ENCODE data around the gene SEC14L3. TPM values are rescaled to one million over a fixed set of nuclear protein-coding genes. Genes with fewer than 3 reads are reported as not detected.

Gene SEC14L3
- total RNA-seq, 1 donor from 2014 or later = not detected

DNA sequence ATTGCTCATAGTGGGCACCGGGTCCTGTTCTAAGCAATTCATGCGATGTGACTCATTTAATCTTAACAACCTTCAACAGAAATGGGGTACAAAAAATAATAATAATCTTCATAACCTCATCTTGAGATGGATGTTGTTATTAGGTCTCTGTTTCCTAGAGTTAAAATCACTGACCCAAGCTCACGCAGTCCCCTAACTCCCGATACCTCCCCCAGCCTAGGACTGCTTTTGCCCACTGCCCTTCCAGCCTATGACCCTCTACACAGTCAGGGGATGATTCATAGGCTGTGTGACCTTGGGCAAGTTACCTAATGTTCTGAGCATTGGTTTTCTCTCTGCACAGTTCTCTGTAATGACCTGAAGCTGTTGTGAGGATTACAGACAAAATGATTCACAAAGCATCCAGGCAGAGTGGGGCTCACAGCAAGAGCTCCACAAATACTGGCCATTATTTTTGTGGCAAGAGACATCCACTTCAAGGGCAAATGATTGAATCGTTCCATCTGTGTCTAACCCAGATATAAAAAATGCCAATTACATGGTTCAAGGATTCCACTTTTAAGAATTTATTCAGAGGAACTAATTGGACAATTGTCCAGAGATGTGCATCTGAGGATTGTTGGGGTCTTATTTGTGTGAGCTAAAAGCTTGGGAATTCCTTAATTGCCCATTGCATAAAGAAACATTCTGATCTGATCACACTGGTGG is 26.2 kb downstream of the SEC14L3 start:
- TF ChIP-seq, protein P1, sequence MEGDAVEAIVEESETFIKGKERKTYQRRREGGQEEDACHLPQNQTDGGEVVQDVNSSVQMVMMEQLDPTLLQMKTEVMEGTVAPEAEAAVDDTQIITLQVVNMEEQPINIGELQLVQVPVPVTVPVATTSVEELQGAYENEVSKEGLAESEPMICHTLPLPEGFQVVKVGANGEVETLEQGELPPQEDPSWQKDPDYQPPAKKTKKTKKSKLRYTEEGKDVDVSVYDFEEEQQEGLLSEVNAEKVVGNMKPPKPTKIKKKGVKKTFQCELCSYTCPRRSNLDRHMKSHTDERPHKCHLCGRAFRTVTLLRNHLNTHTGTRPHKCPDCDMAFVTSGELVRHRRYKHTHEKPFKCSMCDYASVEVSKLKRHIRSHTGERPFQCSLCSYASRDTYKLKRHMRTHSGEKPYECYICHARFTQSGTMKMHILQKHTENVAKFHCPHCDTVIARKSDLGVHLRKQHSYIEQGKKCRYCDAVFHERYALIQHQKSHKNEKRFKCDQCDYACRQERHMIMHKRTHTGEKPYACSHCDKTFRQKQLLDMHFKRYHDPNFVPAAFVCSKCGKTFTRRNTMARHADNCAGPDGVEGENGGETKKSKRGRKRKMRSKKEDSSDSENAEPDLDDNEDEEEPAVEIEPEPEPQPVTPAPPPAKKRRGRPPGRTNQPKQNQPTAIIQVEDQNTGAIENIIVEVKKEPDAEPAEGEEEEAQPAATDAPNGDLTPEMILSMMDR (conservative IDR thresholded peaks at IDR 0.05; ENCODE audit: low read depth, low read length) = no peak
- no peak overlapping the region for H3K4me3 ChIP-seq (ENCODE audit: low read depth, low read length)
- DNase-seq (ENCODE audit: low read depth) = no peak

DNA sequence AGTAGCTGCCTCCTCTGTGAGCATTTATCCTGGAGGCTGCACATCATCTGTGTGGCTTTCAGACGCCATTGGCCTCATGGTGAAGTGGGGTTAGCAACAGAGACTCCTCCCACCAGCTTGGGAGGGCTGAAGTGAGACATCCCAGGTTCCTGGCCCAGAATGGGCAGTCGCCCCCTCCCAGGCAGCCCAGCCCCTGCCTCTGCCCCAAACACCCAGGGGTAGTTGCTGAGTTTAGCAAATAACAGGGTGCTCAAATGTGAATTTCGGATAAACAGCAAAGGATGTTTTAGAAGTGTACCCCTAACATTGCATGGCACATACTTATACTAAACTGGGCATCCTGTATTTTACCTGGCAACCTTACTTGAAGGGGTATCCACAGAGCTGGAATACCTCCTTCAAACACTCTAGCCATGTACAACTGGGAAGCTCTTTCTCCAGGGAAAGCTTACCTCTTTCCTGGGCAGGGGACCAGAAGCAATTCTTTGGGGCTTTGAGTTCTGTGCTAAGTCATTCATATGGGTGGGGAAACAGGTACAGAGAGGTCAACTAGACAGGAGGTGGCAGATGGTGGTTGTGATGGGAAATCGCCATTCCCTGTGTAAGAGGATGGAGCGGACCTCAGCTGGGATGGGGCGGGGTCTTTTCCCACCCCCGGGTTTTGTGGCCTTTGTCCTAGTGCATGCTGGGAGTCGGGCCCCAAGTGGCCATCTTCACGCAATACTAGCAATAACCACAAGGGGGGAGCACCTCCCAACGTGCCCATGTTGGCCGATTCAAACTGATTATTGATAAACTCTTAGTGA is 27.0 kb downstream of the SEC14L3 start:
- no peak for DNase-seq (ENCODE audit: low read depth)
- TF ChIP-seq, protein P1 (conservative IDR thresholded peaks at IDR 0.05; ENCODE audit: low read depth, low read length) = peak; percentile 85
- H3K4me3 ChIP-seq (ENCODE audit: low read depth, low read length) = no peak overlapping the region

DNA sequence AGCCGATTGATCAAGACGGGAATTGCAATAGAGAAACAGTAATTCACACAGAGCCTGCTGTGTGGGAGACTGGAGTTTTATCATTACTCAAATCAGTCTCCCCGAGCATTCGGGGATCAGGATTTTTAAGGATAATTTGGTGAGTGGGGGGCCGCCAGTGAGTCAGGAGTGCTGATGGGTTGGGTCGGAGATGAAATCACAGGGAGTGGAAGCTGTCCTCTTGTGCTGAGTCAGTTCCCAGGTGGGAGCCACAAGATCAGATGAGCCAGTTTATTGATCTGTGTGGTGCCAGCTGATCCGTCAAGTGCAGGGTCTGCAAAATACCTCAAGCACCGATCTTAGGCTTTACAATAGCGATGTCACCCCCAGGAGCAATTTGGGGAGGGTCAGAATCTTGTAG is 30.7 kb downstream of the SEC14L3 start:
- H3K4me3 ChIP-seq (ENCODE audit: low read depth, low read length) = no peak overlapping the region
- TF ChIP-seq, protein P1 (conservative IDR thresholded peaks at IDR 0.05; ENCODE audit: low read depth, low read length) = no peak

DNA sequence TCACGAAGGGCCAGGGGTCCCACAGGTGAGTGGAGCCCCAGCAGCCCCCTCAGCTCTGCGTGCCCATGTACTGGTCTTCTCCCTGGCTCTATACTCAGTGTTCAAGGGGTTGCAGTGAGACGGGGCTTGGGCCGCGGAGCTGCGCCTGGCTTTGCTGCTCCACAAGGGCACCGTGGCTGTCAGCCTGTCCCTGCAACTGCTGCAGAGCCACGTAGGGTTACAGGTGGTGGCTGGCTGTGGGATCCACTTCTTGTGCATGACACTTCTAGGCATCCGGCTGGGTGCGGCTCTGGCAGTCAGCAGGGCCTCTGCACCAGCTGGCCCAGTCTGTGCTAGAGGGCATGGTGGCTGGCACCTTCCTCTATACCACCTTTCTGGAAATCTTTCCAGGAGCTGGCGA is 32.0 kb downstream of the SEC14L3 start:
- TF ChIP-seq, protein P1 (conservative IDR thresholded peaks at IDR 0.05; ENCODE audit: low read depth, low read length) = no peak
- DNase-seq (ENCODE audit: low read depth) = no peak
- no peak overlapping the region for H3K4me3 ChIP-seq (ENCODE audit: low read depth, low read length)

More for the DNA sequence above, 30.7 kb downstream of the SEC14L3 start:
- DNase-seq (ENCODE audit: low read depth) = no peak

DNA sequence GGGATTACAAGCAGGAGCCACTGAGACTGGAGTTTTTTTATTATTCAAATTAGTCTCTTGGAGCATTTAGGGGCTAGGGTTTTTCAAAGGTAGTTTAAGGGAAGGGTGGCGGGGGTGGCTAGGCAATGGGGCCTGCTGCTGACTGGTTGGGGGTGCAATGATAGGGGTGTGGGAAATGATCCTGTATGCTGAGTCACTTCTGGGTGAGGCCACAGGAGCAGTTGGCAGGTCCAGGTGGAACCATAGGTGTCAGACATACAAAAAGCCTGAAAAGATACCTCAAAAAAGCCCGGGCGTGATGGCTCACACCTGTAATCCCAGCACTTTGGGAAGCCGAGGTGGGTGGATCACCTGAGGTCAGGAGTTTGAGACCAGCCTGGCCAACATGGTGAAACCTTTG is 32.6 kb downstream of the SEC14L3 start:
- no peak for DNase-seq (ENCODE audit: low read depth)

DNA sequence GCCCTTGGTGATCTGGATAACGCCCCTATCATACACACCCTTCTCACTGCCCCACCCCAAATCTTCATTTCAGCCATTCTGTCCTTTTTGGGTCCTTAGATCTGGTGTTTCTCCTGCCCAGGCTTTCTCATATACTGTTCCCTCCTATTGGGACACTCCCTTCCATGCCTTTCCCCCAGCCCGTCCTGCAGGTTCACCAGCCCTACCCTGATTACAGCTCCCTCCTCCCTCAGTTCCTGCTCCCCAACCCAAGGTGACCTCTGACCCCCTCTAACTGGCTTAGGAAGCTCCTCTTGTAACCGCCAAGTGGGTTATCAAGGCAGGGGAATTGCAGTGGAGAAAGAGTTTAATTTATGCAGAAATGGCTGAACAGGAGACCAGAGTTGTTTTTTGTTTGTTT is 33.3 kb downstream of the SEC14L3 start:
- no peak for DNase-seq (ENCODE audit: low read depth)
- TF ChIP-seq, protein P1 (conservative IDR thresholded peaks at IDR 0.05; ENCODE audit: low read depth, low read length) = no peak
- H3K4me3 ChIP-seq (ENCODE audit: low read depth, low read length) = no peak overlapping the region

More for the DNA sequence above, 32.6 kb downstream of the SEC14L3 start:
- TF ChIP-seq, protein P1 (conservative IDR thresholded peaks at IDR 0.05; ENCODE audit: low read depth, low read length) = no peak
- no peak overlapping the region for H3K4me3 ChIP-seq (ENCODE audit: low read depth, low read length)

All from epithelial cell of proximal tubule (primary cell).